ENCODE measurements around the gene ARHGAP6.

- TF ChIP-seq CTCF (IDR thresholded peaks at IDR 0.05) (no peak), POLR2A (IDR thresholded peaks at IDR 0.05) (no peak)
Measured at GRCh38 chrX:11197671-11198070, 468.0 kb downstream of the ARHGAP6 start.

All from thyroid gland (tissue), 4 donors.